ENCODE data around the gene CCDC97.

DNA sequence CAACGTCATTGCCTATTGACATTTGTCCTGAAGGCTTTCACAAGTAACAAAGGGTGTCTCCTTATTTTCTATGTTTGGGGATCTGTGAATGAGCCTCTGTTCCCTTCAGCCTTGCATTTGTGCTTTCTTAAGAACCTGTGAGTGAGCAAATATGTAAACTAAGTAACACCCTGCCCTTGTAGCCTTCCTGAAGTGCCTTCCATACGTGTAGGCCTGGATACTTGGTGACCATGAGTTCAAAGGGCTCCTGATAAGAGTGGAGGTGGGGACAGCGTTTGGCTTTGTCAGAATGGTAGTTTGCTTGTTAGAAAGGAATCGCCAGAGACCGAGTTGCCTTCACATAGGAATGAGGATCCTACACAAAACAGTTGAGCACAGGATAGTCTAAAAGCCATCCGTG lies 14.5 kb upstream of the CCDC97 start:
- no peak for TF ChIP-seq POLR2A (IDR thresholded peaks at IDR 0.05)
- TF ChIP-seq, protein P1, sequence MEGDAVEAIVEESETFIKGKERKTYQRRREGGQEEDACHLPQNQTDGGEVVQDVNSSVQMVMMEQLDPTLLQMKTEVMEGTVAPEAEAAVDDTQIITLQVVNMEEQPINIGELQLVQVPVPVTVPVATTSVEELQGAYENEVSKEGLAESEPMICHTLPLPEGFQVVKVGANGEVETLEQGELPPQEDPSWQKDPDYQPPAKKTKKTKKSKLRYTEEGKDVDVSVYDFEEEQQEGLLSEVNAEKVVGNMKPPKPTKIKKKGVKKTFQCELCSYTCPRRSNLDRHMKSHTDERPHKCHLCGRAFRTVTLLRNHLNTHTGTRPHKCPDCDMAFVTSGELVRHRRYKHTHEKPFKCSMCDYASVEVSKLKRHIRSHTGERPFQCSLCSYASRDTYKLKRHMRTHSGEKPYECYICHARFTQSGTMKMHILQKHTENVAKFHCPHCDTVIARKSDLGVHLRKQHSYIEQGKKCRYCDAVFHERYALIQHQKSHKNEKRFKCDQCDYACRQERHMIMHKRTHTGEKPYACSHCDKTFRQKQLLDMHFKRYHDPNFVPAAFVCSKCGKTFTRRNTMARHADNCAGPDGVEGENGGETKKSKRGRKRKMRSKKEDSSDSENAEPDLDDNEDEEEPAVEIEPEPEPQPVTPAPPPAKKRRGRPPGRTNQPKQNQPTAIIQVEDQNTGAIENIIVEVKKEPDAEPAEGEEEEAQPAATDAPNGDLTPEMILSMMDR (IDR thresholded peaks at IDR 0.05), result no peak
